ENCODE results near the gene PGA3.

DNA sequence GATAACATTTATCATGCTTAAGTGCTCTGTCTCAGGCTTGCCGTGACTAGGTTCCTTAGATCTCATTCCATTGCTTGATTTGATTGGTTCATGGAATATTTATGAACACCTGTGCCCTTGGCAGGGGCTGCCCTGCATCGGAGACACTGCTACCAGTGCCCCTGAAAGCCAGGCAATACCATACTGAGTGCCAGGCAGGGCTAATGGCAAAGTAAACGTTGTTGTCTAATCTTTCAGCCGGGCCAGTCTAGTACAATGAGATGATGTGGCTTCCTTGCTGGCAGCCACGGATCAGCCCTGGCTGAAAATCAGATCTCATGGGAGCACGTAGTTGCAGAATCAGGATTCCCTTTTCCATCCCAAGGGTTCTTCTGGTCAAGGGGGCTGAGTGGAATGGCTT lies 5.0 kb upstream of the PGA3 start:
- no peak for TF ChIP-seq CTCF (conservative IDR thresholded peaks at IDR 0.05; ENCODE audit: low read length)
- no peak for TF ChIP-seq EZH2phosphoT487 (IDR thresholded peaks at IDR 0.05; ENCODE audit: borderline replicate concordance, low read depth, low read length)

Data from OCI-LY7 (cell line).